IPS DF 4.7 (cell line): Measurements from ENCODE around the gene TCEAL7.
A peak's percentile ranks its signal among the peaks of the same experiment; 100 is the strongest.
"Not testable (repeated sequence)": the region's sequence is repeated elsewhere in the genome, so short reads cannot be mapped to it uniquely, and the experiment has no call there.

Source experiments
- DNase-seq: peaks from one replicate; pipeline ENCODE4 v3.0.0-alpha.2; 2013; ENCODE audit warnings: low spot score; ENCODE audit errors: extremely low read depth

Gene TCEAL7

GRCh38 chrX:103329991-103330390, at the start of gene TCEAL7:
Gene TCEAL7 (plus strand): TSS chrX:103330239. CDS start chrX:103331404, 1,165 bp downstream.
- DNase-seq = no peak

- DNase-seq = no peak
Observed at GRCh38 chrX:103293118-103293517, 36.9 kb upstream of the TCEAL7 start.

- no peak for DNase-seq
Observed at GRCh38 chrX:103304705-103305104, 25.3 kb upstream of the TCEAL7 start.

GRCh38 chrX:103305666-103306065, 24.4 kb upstream of the TCEAL7 start:
- DNase-seq = not testable (repeated sequence)

GRCh38 chrX:103309860-103310554, 20.0 kb upstream of the TCEAL7 start:
- no peak for DNase-seq

- DNase-seq = peak; percentile 44
Observed at GRCh38 chrX:103310555-103311398, 19.3 kb upstream of the TCEAL7 start, which contains the start of gene BEX2. Gene BEX2 (minus strand): TSS chrX:103310990. CDS start chrX:103309976, 1,014 bp downstream.

GRCh38 chrX:103311399-103311780, 18.6 kb upstream of the TCEAL7 start:
- no peak for DNase-seq

GRCh38 chrX:103330681-103331288, 746 bp downstream of the TCEAL7 start:
- DNase-seq = no peak

GRCh38 chrX:103338663-103339062, 8.6 kb downstream of the TCEAL7 start:
- DNase-seq = no peak

GRCh38 chrX:103343105-103343504, 13.1 kb downstream of the TCEAL7 start:
- no peak for DNase-seq

GRCh38 chrX:103344606-103345005, 14.6 kb downstream of the TCEAL7 start:
- no peak for DNase-seq

GRCh38 chrX:103347682-103348397, 17.8 kb downstream of the TCEAL7 start:
- DNase-seq = no peak

- DNase-seq = no peak
Observed at GRCh38 chrX:103356130-103356798, 26.2 kb downstream of the TCEAL7 start, which contains the start of gene TCEAL9. Gene TCEAL9 (plus strand): TSS chrX:103356506. CDS start chrX:103357685, 1,179 bp downstream.

- no peak for DNase-seq
Observed at GRCh38 chrX:103356858-103357257, 26.8 kb downstream of the TCEAL7 start.

- no peak for DNase-seq
Observed at GRCh38 chrX:103357871-103358270, 27.8 kb downstream of the TCEAL7 start.

- DNase-seq = not testable (repeated sequence)
Observed at GRCh38 chrX:103359605-103360004, 29.6 kb downstream of the TCEAL7 start.

GRCh38 chrX:103360092-103360491, 30.1 kb downstream of the TCEAL7 start:
- no peak for DNase-seq

GRCh38 chrX:103360916-103361315, 30.9 kb downstream of the TCEAL7 start:
- DNase-seq = no peak

- DNase-seq = no peak
Observed at GRCh38 chrX:103361798-103362197, 31.8 kb downstream of the TCEAL7 start.

- DNase-seq = no peak
Observed at GRCh38 chrX:103362474-103362873, 32.4 kb downstream of the TCEAL7 start.

- DNase-seq = no peak
Observed at GRCh38 chrX:103363046-103363445, 33.0 kb downstream of the TCEAL7 start.
